WTC11 (cell line): ENCODE results near the gene NPAS3. TPM values are rescaled to one million over a fixed set of nuclear protein-coding genes. Genes with fewer than 3 reads are reported as not detected.

ENCODE experiments used
- ATAC-seq: fragments of 200-7000 bp; cut with Tn5 transposase; 2 replicates; pipeline ENCODE4 v1.10.0; 2021; ENCODE audit warnings: mild to moderate bottlenecking, moderate library complexity
- CTCF ChIA-PET: fragments of 300-600 bp; sonication (Branson Sonifier 250); formaldehyde crosslinking; loops from one replicate; lab custom pipeline; 2021; ENCODE audit warnings: antibody characterized with exemption; lab: Charles Lee
- POLR2A ChIA-PET: fragments of 350-600 bp; sonication (Branson Sonifier 250); formaldehyde crosslinking; loops from one replicate; lab custom pipeline; 2021; ENCODE audit warnings: antibody characterized with exemption; lab: Charles Lee
- DNase-seq: peaks from one replicate; pipeline ENCODE4 v3.0.0; 2021; ENCODE audit warnings: low spot score
- H3K27ac Mint-ChIP-seq: 2 replicates; pipeline ENCODE4 v1.8.0; 2021; ENCODE audit warnings: mixed read lengths
- H3K27me3 Mint-ChIP-seq: 2 replicates; pipeline ENCODE4 v1.8.0; 2021; ENCODE audit warnings: low read depth, mild to moderate bottlenecking, moderate library complexity, mixed read lengths
- H3K36me3 Mint-ChIP-seq: 2 replicates; pipeline ENCODE4 v1.8.0; 2021; ENCODE audit warnings: mixed read lengths
- H3K4me1 Mint-ChIP-seq: 2 replicates; pipeline ENCODE4 v1.8.0; 2022; ENCODE audit warnings: mixed read lengths
- H3K4me3 Mint-ChIP-seq: 2 replicates; pipeline ENCODE4 v1.8.0; 2021; ENCODE audit warnings: mild to moderate bottlenecking, moderate library complexity, mixed read lengths
- H3K9me3 Mint-ChIP-seq: 2 replicates; pipeline ENCODE4 v1.8.0; 2021; ENCODE audit warnings: mixed read lengths
- ARID4B ChIP-seq: sonication (generic); formaldehyde crosslinking; IDR thresholded peaks from 2 replicates; pipeline ENCODE4 v1.8.0; 2023; ENCODE audit warnings: missing genetic modification reagents, mild to moderate bottlenecking, borderline replicate concordance
- ESRRA ChIP-seq: sonication (generic); formaldehyde crosslinking; IDR thresholded peaks from 2 replicates; pipeline ENCODE4 v1.8.1; 2022; ENCODE audit warnings: mild to moderate bottlenecking, missing genetic modification reagents, borderline replicate concordance
- ETV6 ChIP-seq: sonication (generic); formaldehyde crosslinking; IDR thresholded peaks from 2 replicates; pipeline ENCODE4 v1.8.1; 2022; ENCODE audit warnings: mild to moderate bottlenecking, missing genetic modification reagents
- GRHL2 ChIP-seq: fragments of 250-450 bp; sonication (Bioruptor Pico); IDR thresholded peaks from 2 replicates; pipeline ENCODE4 v1.8.0; 2022; ENCODE audit warnings: mild to moderate bottlenecking, moderate library complexity; ENCODE audit not compliant: insufficient replicate concordance, severe bottlenecking
- NR2C2 ChIP-seq: sonication (generic); formaldehyde crosslinking; IDR thresholded peaks from 2 replicates; pipeline ENCODE4 v1.8.0; 2022; ENCODE audit warnings: mild to moderate bottlenecking, missing genetic modification reagents
- PRDM15 ChIP-seq: sonication (generic); formaldehyde crosslinking; IDR thresholded peaks from 2 replicates; pipeline ENCODE4 v1.8.0; 2022; ENCODE audit warnings: missing genetic modification reagents
- PRRX2 ChIP-seq: fragments of 250-450 bp; sonication (Bioruptor Pico); IDR thresholded peaks from 2 replicates; pipeline ENCODE4 v1.8.0; 2021; ENCODE audit warnings: mild to moderate bottlenecking
- ZNF219 ChIP-seq: sonication (generic); formaldehyde crosslinking; IDR thresholded peaks from 2 replicates; pipeline ENCODE4 v1.8.0; 2023; ENCODE audit warnings: missing genetic modification reagents, mild to moderate bottlenecking, borderline replicate concordance
- ZNF317 ChIP-seq: sonication (generic); formaldehyde crosslinking; IDR thresholded peaks from 2 replicates; pipeline ENCODE4 v1.8.1; 2023; ENCODE audit warnings: low read depth, mild to moderate bottlenecking, moderate library complexity, missing genetic modification reagents, borderline replicate concordance
- ZNF423 ChIP-seq: fragments of 250-450 bp; sonication (Bioruptor Pico); IDR thresholded peaks from 2 replicates; pipeline ENCODE4 v2.1.2; 2022; ENCODE audit warnings: mild to moderate bottlenecking, moderate library complexity
- ZNF512 ChIP-seq: sonication (generic); formaldehyde crosslinking; IDR thresholded peaks from 2 replicates; pipeline ENCODE4 v1.8.1; 2022; ENCODE audit warnings: missing genetic modification reagents, borderline replicate concordance
- ZNF671 ChIP-seq: fragments of 250-450 bp; sonication (Bioruptor Pico); IDR thresholded peaks from 2 replicates; pipeline ENCODE4 v1.8.0; 2021; ENCODE audit warnings: mild to moderate bottlenecking
- total RNA-seq: library from RNA; stranded (reverse); gene quantifications from 3 replicates; pipeline ENCODE4 v1.2.3, GENCODE V29; 2021
- TF ChIP-seq, protein P1 (sequence below): sonication (generic); formaldehyde crosslinking; IDR thresholded peaks from 2 replicates; pipeline ENCODE4 v1.8.0; 2023; ENCODE audit warnings: missing genetic modification reagents
- TF ChIP-seq, protein P2 (sequence below): fragments of 250-450 bp; sonication (Bioruptor Pico); IDR thresholded peaks from 2 replicates; pipeline ENCODE4 v2.1.2; 2022; ENCODE audit warnings: mild to moderate bottlenecking, moderate library complexity
- TF ChIP-seq, protein P3 (sequence below): sonication (generic); formaldehyde crosslinking; conservative IDR thresholded peaks from 2 replicates; pipeline ENCODE4 v1.8.1; 2023; ENCODE audit warnings: mild to moderate bottlenecking, low read depth, missing genetic modification reagents, moderate library complexity
- TF ChIP-seq, protein P4 (sequence below): sonication (generic); formaldehyde crosslinking; IDR thresholded peaks from 2 replicates; pipeline ENCODE4 v1.8.0; 2022; ENCODE audit warnings: mild to moderate bottlenecking, missing genetic modification reagents

NPAS3 gene
- total RNA-seq, 1 experiment from 2014 or later: 3.2 TPM

DNA sequence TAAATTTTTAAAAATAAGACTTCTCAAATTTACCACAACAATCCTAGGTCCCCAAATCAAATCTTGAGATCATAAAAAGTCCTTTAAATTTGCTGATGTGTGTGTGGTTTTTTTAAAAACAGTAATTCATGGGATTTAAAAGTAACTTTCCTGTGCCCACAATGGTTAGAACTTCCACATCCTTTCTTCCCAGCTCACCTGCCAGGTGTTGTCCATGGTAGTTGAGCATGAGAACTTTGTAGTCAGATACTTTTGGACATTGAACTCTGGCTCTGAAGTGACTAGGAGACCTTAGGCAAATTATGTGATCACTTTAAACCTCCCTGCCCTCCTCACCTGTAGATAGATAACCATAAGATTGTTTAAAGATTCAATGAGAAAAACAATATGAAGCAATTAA is 253.2 kb downstream of the NPAS3 start (continued):
- no peak for TF ChIP-seq ARID4B (CRISPR knock-in tag)
- TF ChIP-seq, protein P1, sequence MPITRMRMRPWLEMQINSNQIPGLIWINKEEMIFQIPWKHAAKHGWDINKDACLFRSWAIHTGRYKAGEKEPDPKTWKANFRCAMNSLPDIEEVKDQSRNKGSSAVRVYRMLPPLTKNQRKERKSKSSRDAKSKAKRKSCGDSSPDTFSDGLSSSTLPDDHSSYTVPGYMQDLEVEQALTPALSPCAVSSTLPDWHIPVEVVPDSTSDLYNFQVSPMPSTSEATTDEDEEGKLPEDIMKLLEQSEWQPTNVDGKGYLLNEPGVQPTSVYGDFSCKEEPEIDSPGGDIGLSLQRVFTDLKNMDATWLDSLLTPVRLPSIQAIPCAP (CRISPR knock-in tag): no peak
- no peak for TF ChIP-seq GRHL2 (CRISPR knock-in tag)

DNA sequence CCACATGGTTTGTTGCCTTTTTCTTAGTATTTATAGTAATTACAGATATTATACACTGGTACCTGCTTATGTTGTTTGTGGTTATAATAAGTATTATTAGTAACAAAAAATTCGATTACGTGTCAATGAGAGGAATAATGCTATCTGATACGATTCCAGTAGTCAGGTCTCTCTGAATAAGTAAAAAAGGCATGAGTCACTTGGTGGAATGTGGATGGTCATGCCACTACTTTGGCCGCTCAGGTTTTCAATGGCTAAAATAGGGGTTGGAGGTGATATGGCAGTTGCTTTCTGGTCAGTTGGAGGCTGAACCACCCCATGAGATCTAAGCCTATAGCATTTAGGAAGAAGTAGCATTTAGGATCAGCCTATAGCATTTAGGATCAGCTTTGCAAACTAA is 255.9 kb downstream of the NPAS3 start:
- ATAC-seq (no peak), DNase-seq (no peak)
- ChIA-PET CTCF (no interaction called here), POLR2A (no interaction called here)
- Mint-ChIP-seq H3K9me3 (peaks cover 16% of the 10 kb centered on the region), H3K27me3 (no peaks in the 10 kb centered on the region), H3K4me3 (no peak overlapping the region), H3K27ac (no peak overlapping the region), H3K4me1 (no peaks in the 10 kb centered on the region), H3K36me3 (peaks cover 18% of the 10 kb centered on the region)
- TF ChIP-seq, protein P2, sequence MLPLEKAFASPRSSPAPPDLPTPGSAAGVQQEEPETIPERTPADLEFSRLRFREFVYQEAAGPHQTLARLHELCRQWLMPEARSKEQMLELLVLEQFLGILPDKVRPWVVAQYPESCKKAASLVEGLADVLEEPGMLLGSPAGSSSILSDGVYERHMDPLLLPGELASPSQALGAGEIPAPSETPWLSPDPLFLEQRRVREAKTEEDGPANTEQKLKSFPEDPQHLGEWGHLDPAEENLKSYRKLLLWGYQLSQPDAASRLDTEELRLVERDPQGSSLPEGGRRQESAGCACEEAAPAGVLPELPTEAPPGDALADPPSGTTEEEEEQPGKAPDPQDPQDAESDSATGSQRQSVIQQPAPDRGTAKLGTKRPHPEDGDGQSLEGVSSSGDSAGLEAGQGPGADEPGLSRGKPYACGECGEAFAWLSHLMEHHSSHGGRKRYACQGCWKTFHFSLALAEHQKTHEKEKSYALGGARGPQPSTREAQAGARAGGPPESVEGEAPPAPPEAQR (CRISPR knock-in tag): no peak
- TF ChIP-seq, protein P3, sequence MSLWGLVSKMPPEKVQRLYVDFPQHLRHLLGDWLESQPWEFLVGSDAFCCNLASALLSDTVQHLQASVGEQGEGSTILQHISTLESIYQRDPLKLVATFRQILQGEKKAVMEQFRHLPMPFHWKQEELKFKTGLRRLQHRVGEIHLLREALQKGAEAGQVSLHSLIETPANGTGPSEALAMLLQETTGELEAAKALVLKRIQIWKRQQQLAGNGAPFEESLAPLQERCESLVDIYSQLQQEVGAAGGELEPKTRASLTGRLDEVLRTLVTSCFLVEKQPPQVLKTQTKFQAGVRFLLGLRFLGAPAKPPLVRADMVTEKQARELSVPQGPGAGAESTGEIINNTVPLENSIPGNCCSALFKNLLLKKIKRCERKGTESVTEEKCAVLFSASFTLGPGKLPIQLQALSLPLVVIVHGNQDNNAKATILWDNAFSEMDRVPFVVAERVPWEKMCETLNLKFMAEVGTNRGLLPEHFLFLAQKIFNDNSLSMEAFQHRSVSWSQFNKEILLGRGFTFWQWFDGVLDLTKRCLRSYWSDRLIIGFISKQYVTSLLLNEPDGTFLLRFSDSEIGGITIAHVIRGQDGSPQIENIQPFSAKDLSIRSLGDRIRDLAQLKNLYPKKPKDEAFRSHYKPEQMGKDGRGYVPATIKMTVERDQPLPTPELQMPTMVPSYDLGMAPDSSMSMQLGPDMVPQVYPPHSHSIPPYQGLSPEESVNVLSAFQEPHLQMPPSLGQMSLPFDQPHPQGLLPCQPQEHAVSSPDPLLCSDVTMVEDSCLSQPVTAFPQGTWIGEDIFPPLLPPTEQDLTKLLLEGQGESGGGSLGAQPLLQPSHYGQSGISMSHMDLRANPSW (CRISPR knock-in tag): no peak
- TF ChIP-seq PRRX2 (CRISPR knock-in tag) (no peak), PRDM15 (CRISPR knock-in tag) (no peak), ZNF671 (CRISPR knock-in tag) (no peak), ZNF219 (CRISPR knock-in tag) (no peak), NR2C2 (CRISPR knock-in tag) (no peak), ETV6 (CRISPR knock-in tag) (no peak), ESRRA (CRISPR knock-in tag) (no peak), ZNF423 (CRISPR knock-in tag) (no peak), ZNF512 (no peak), ZNF317 (CRISPR knock-in tag) (no peak), GRHL2 (CRISPR knock-in tag) (no peak)
- TF ChIP-seq, protein P4, sequence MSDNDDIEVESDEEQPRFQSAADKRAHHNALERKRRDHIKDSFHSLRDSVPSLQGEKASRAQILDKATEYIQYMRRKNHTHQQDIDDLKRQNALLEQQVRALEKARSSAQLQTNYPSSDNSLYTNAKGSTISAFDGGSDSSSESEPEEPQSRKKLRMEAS (CRISPR knock-in tag): no peak
